ENCODE data around the gene LRAT. TPM values are rescaled to one million over a fixed set of nuclear protein-coding genes. Genes with fewer than 3 reads are reported as not detected.
"Not testable (repeated sequence)": the region's sequence is repeated elsewhere in the genome, so short reads cannot be mapped to it uniquely, and the experiment has no call there.

LRAT gene
- total RNA-seq: not detected

DNA sequence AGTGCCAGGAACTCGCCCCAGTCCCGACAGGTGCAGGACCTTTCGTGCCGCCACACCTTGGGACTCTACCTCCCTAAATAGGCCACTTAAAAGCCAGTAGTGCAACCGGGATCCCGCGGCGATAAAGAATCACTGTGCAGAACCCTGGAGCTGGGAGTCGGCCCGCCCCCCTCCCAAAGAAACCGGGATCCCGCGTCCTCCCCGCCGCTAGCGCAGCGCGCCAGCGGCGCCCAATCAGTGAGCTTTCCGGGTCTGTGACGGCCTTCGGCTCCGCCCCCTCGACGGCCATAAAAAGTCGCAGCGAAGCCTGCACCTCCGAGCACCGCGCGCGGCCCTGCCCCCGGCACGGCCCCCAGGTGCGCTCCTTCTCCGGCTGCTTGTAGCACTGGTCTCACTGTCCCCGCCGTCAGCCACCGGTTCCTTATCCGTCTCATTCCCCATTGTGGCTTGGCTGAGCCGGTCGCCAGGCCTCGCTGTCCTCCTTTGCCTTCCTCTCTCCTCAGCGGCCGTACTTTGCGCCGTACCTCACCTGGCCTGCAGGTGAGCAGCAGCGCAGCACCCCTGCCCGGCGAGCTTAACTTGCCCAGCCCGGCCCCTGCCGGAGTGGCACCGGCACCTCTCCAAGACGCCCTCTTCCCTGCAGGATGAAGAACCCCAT, at the start of gene LRAT:
LRAT (plus strand) TSS at position 318 of the 658 bp plus-strand sequence; CDS start at position 645, 327 bp downstream.
- Mint-ChIP-seq H3K4me3 (peak within 1 kb of the TSS; percentile 71), H3K27ac (no peak within 1 kb of the TSS), H3K4me1 (peaks cover 16% of the 10 kb centered on the region), H3K9me3 (ENCODE audit: low read depth) (no peaks in the 10 kb centered on the region), H3K27me3 (peaks cover 78% of the 10 kb centered on the region), H3K36me3 (no peaks in the 10 kb centered on the region)
- DNase-seq (peak; percentile 49), ATAC-seq (peak; percentile 90)
- CTCF ChIA-PET: no interaction called here

- Mint-ChIP-seq H3K4me1 (no peaks in the 10 kb centered on the region), H3K36me3 (no peaks in the 10 kb centered on the region), H3K9me3 (ENCODE audit: low read depth) (no peaks in the 10 kb centered on the region), H3K27me3 (peaks cover 15% of the 10 kb centered on the region), H3K4me3 (no peak overlapping the region), H3K27ac (no peak overlapping the region)
- CTCF ChIA-PET: no interaction called here
- no peak for ATAC-seq
- no peak for DNase-seq
Measured at GRCh38 chr4:154707877-154708276, 35.9 kb upstream of the LRAT start.

GRCh38 chr4:154709550-154709949, 34.2 kb upstream of the LRAT start:
- no peak for DNase-seq
- Mint-ChIP-seq H3K9me3 (ENCODE audit: low read depth) (no peaks in the 10 kb centered on the region), H3K4me3 (no peak overlapping the region), H3K27me3 (peaks cover 12% of the 10 kb centered on the region), H3K36me3 (no peaks in the 10 kb centered on the region), H3K27ac (no peak overlapping the region), H3K4me1 (no peaks in the 10 kb centered on the region)
- CTCF ChIA-PET: no interaction called here
- ATAC-seq: no peak

DNA sequence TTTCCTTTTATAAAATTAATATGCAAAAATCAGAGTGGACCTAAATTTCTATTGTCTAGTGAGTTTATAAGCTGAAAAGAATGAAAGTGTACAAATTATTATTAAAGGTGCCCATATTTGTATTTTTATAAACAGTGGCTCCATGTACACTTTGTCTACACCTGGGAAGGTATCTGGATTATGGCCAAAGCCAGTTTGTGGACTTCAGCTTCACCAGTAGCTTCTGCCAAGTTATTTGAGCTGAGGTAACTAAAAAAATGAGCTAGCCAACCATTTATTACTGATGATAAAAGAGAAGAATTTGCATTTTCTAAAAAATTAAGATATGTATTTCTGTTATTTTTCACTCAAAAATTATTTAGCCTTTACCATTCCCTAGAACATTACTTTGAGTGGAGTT, 32.3 kb upstream of the LRAT start:
- DNase-seq: no peak
- H3K36me3 Mint-ChIP-seq: no peaks in the 10 kb centered on the region
- H3K27me3 Mint-ChIP-seq: peaks cover 19% of the 10 kb centered on the region
- ATAC-seq: no peak
- no peak overlapping the region for H3K27ac Mint-ChIP-seq
- no peaks in the 10 kb centered on the region for H3K4me1 Mint-ChIP-seq
- no peaks in the 10 kb centered on the region for H3K9me3 Mint-ChIP-seq (ENCODE audit: low read depth)
- CTCF ChIA-PET: no interaction called here
- H3K4me3 Mint-ChIP-seq: no peak overlapping the region

GRCh38 chr4:154714339-154715040, 29.3 kb upstream of the LRAT start:
- no peak overlapping the region for H3K27ac Mint-ChIP-seq
- H3K4me1 Mint-ChIP-seq: peaks cover 8% of the 10 kb centered on the region
- H3K27me3 Mint-ChIP-seq: peaks cover 14% of the 10 kb centered on the region
- DNase-seq: no peak
- no peak overlapping the region for H3K4me3 Mint-ChIP-seq
- no peak for ATAC-seq
- CTCF ChIA-PET: interaction anchor here (1.2 kb wide), 1 partner anchor 77 kb away, joined by 3 read pairs; no protein-coding TSS in a partner anchor
- no peaks in the 10 kb centered on the region for H3K36me3 Mint-ChIP-seq
- no peaks in the 10 kb centered on the region for H3K9me3 Mint-ChIP-seq (ENCODE audit: low read depth)

- Mint-ChIP-seq H3K4me3 (no peak overlapping the region), H3K36me3 (no peaks in the 10 kb centered on the region), H3K4me1 (peaks cover 17% of the 10 kb centered on the region), H3K27me3 (peaks cover 8% of the 10 kb centered on the region), H3K9me3 (ENCODE audit: low read depth) (no peaks in the 10 kb centered on the region), H3K27ac (peak overlapping the region; percentile 21)
- CTCF ChIA-PET: no interaction called here
- DNase-seq (no peak), ATAC-seq (peak; percentile 51)
Measured at GRCh38 chr4:154719087-154719486, 24.7 kb upstream of the LRAT start.

DNA sequence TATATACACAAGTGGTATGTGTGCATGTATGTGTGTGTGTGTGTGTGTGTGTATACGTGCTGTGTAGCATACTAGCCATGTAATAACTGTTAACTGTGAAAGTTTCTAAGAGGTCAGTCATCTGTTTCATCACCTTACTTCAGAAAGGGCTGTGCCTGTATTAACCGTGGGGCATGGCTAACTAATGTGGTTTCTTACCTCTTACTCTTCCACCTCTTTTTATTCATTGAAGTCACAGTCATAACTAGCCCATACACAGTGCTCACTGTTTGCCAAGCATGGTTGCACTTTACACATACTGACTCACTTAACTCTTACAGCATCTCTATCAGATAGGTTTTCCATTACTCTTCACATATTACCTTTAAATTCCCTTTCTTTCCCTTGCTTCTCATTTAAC, 23.7 kb upstream of the LRAT start:
- H3K4me1 Mint-ChIP-seq: peaks cover 17% of the 10 kb centered on the region
- H3K36me3 Mint-ChIP-seq: no peaks in the 10 kb centered on the region
- H3K4me3 Mint-ChIP-seq: no peak overlapping the region
- no peaks in the 10 kb centered on the region for H3K9me3 Mint-ChIP-seq (ENCODE audit: low read depth)
- H3K27me3 Mint-ChIP-seq: peaks cover 11% of the 10 kb centered on the region
- ATAC-seq: peak; percentile 68
- no peak for DNase-seq
- CTCF ChIA-PET: no interaction called here
- H3K27ac Mint-ChIP-seq: no peak overlapping the region

DNA sequence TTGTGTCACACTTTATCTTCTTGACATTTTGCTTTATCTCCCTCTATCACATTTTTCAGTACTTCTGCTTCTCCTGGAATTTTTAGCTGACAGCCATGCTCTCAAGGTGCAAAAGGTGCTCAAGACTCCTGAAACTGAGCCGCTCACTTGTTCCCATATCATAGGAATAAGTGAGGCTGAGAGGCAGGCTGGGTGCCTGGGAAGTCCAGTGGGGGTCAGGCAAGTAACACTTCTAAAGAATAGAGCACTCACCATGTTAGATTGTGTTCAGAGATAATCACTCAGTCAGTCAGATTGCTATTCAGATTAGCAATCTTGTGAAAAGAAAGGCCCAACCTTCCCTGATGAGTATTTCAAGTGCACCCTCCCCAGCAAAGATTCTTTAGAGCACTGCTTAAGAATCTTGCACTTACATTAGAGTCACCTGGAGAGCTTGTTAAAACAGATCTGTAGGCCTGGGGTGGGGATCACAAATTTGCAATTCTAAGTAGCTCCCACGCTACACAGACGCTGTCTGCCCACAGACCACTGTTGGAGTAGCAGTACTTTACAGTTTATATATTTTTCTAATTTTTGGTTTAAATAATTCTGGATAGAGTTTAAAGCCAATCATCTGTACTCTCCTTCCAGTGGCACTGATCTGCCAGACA, 23.1 kb upstream of the LRAT start:
- no peak overlapping the region for H3K27ac Mint-ChIP-seq
- peaks cover 17% of the 10 kb centered on the region for H3K4me1 Mint-ChIP-seq
- DNase-seq: no peak
- H3K27me3 Mint-ChIP-seq: peaks cover 12% of the 10 kb centered on the region
- H3K4me3 Mint-ChIP-seq: no peak overlapping the region
- no peak for ATAC-seq
- H3K36me3 Mint-ChIP-seq: no peaks in the 10 kb centered on the region
- H3K9me3 Mint-ChIP-seq (ENCODE audit: low read depth): no peaks in the 10 kb centered on the region
- CTCF ChIA-PET: no interaction called here

DNA sequence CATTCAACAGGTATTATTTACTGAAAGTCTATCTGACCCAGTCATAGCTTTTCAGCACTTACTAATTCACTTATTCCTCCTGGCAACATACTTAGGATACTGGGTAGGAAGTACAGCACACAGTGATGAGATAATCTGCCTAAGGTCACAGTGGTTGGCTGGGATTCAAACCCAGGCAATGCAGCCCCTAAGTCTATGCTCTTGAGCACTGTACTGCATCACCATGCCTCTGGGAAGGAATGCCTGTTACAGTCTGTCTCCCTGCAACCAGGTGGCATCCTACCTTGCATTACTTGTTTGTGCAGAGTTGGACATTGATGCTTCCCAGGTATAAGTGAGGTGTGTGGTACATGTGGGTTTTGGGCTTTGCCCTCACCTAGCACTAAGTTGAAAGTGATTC, 21.5 kb upstream of the LRAT start:
- DNase-seq (no peak), ATAC-seq (no peak)
- Mint-ChIP-seq H3K27ac (no peak overlapping the region), H3K27me3 (peaks cover 13% of the 10 kb centered on the region), H3K9me3 (ENCODE audit: low read depth) (no peaks in the 10 kb centered on the region), H3K36me3 (no peaks in the 10 kb centered on the region), H3K4me3 (no peak overlapping the region), H3K4me1 (peaks cover 17% of the 10 kb centered on the region)
- CTCF ChIA-PET: no interaction called here

- DNase-seq; CTCF ChIA-PET; ATAC-seq; H3K9me3 Mint-ChIP-seq (ENCODE audit: low read depth); H3K36me3 Mint-ChIP-seq; H3K4me3 Mint-ChIP-seq; H3K27ac Mint-ChIP-seq: not testable (repeated sequence)
- peaks cover 17% of the 10 kb centered on the region for H3K4me1 Mint-ChIP-seq
- peaks cover 20% of the 10 kb centered on the region for H3K27me3 Mint-ChIP-seq
Measured at GRCh38 chr4:154723601-154724000, 20.2 kb upstream of the LRAT start.

DNA sequence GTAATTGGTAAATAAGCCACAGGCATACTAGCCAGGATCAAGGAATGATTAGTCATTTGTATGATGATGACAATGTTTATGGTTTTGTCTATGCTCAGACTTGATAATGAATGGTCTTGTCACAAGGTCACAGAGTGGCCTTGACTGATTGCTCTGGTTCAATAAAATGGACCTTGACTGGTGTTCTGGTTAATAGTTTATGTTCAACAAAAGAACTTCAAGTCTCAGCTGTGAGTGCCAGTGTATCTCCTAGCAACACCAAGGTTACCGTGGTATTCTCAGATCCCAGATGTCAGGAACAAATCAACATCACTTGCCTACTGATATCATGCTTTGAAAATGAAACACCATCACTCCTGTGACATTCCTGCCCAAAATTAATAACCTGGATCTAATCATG, 16.3 kb upstream of the LRAT start:
- no peaks in the 10 kb centered on the region for H3K36me3 Mint-ChIP-seq
- H3K4me3 Mint-ChIP-seq: no peak overlapping the region
- no peaks in the 10 kb centered on the region for H3K4me1 Mint-ChIP-seq
- CTCF ChIA-PET: no interaction called here
- DNase-seq: no peak
- H3K27me3 Mint-ChIP-seq: peaks cover 26% of the 10 kb centered on the region
- no peak for ATAC-seq
- H3K27ac Mint-ChIP-seq: no peak overlapping the region
- no peaks in the 10 kb centered on the region for H3K9me3 Mint-ChIP-seq (ENCODE audit: low read depth)

DNA sequence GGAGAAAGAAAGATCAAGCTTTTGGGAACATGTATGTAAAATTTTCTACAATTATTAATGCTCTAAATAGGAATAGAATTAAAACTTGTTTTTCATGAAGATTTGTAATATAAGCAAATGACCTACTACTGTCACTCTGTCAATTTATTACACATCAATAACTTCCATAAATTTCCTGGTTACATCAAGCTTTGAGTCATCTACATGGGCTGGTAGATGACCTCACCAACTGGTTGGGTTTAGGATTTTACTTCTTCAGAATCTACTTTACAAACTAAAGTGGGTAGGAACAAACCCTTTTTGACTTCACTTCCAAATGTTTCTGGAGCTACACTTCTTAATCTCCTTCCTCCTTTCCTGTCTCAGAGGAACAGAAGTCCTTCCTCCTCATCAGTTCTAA, 12.0 kb upstream of the LRAT start:
- Mint-ChIP-seq H3K27me3 (peaks cover 34% of the 10 kb centered on the region), H3K27ac (no peak overlapping the region), H3K4me1 (no peaks in the 10 kb centered on the region), H3K4me3 (no peak overlapping the region), H3K36me3 (no peaks in the 10 kb centered on the region), H3K9me3 (ENCODE audit: low read depth) (no peaks in the 10 kb centered on the region)
- ATAC-seq (no peak), DNase-seq (no peak)
- CTCF ChIA-PET: no interaction called here

- Mint-ChIP-seq H3K27me3 (peaks cover 35% of the 10 kb centered on the region), H3K27ac (no peak overlapping the region), H3K4me3 (no peak overlapping the region), H3K9me3 (ENCODE audit: low read depth) (no peaks in the 10 kb centered on the region), H3K4me1 (no peaks in the 10 kb centered on the region), H3K36me3 (no peaks in the 10 kb centered on the region)
- ATAC-seq (no peak), DNase-seq (no peak)
- CTCF ChIA-PET: no interaction called here
Measured at GRCh38 chr4:154732669-154733068, 11.1 kb upstream of the LRAT start.

DNA sequence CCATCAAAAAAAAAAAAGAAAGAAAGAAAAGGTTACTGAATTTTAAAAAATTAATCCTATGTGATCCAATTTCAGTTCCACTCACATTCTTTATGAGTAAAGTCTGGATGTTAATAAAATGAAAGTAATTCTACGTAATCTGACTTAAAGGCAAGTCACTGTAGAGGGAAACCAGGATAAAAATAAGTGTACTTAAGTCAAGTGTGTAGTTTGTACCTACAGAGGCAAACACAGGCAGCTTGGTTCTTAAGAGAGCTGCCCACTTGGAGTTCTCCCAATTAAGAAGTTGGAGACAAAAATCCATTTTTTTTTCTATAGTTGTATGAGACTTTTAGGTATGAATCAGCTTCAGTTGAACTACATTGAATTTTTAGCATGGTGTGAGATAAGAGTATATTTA, 7.0 kb upstream of the LRAT start:
- CTCF ChIA-PET: no interaction called here
- DNase-seq: no peak

More for the DNA sequence above, 7.0 kb upstream of the LRAT start:
- H3K27ac Mint-ChIP-seq: no peak overlapping the region
- H3K9me3 Mint-ChIP-seq (ENCODE audit: low read depth): no peaks in the 10 kb centered on the region
- H3K4me1 Mint-ChIP-seq: peaks cover under 1% of the 10 kb centered on the region
- no peak for ATAC-seq
- no peaks in the 10 kb centered on the region for H3K36me3 Mint-ChIP-seq
- no peak overlapping the region for H3K4me3 Mint-ChIP-seq
- peaks cover 52% of the 10 kb centered on the region for H3K27me3 Mint-ChIP-seq

All from activated CD8-positive, alpha-beta memory T cell treated with anti-CD3 and anti-CD28 coated beads, Interleukin-2, amount 10 ng/mL, durations not matched to agents 7 days and 5 days (primary cell).